Ectodermal cell (in vitro differentiated cells): ENCODE measurements around the gene TSPAN12.

ENCODE experiments used
- H3K27ac ChIP-seq: 2 replicates; pipeline ENCODE4 v1.7.0; 2013; ENCODE audit warnings: mild to moderate bottlenecking, low read depth, low read length; ENCODE audit not compliant: insufficient read depth, poor library complexity, severe bottlenecking
- H3K27me3 ChIP-seq: 2 replicates; pipeline ENCODE4 v1.7.0; 2013; ENCODE audit warnings: mild to moderate bottlenecking, low read length; ENCODE audit not compliant: insufficient read depth, control insufficient read depth, poor library complexity, severe bottlenecking
- H3K36me3 ChIP-seq: one replicate; pipeline ENCODE4 v1.7.0; 2013; ENCODE audit warnings: low read length; ENCODE audit not compliant: control insufficient read depth, insufficient read depth
- H3K4me1 ChIP-seq: one replicate; pipeline ENCODE4 v1.7.0; 2013; ENCODE audit warnings: low read length; ENCODE audit not compliant: control insufficient read depth, insufficient read depth
- H3K4me3 ChIP-seq: 2 replicates; pipeline ENCODE4 v1.7.0; 2013; ENCODE audit warnings: low read depth, low read length, control low read depth; ENCODE audit not compliant: insufficient read depth
- H3K9me3 ChIP-seq: 2 replicates; pipeline ENCODE4 v1.7.0; 2013; ENCODE audit warnings: mild to moderate bottlenecking, low read length, moderate library complexity; ENCODE audit not compliant: control insufficient read depth
- WGBS, 2 experiments: methylation state at CpG; one replicate each; pipeline ENCODE4 v1.1.7; 2013; ENCODE audit warnings: missing lambda C conversion rate in 2 of 2; 5-methylcytosine and 5-hydroxymethylcytosine counted together

The TSPAN12 gene

DNA sequence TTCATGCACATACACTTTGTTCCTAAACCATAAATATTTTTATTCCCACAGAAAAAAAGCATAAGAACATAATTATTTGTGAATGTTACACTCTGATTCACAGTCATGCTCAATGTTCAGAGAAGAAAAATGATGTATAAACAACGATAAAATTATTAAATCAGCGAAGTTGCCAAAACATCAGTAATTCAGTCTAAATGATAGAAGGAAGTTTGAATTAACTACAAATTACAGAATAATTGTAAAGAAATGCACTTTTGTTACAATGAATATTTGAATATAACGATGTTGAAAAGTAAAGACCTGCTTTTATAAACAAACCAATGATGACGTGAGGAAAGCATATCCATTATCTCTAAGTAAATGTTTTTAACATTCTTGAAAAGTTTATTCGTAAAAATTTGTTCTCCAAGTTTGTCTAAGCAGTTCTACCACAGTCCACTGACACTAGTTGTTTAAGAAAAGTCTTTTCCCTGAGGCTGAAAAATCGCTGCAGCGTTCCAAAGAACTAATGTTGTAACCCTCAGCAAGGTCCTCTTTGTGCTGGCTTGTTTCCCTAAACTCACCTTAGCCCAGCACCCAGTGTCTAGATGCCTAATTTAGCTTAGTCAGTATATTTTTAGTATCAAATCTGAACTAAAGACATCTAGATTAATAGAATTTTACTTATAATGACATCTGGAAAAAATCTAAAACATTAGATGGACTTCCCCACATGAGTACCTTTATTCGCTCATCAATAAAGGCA, 30.4 kb downstream of the TSPAN12 start:
- Histone ChIP-seq H3K27ac (no peak overlapping the region), H3K36me3 (peaks cover 3% of the 10 kb centered on the region), H3K9me3 (no peaks in the 10 kb centered on the region), H3K4me3 (no peak overlapping the region), H3K27me3 (no peaks in the 10 kb centered on the region), H3K4me1 (no peaks in the 10 kb centered on the region)
- 95% methylated on average over 6 to 8 of the region's 8 CpGs for WGBS, 2 experiments

DNA sequence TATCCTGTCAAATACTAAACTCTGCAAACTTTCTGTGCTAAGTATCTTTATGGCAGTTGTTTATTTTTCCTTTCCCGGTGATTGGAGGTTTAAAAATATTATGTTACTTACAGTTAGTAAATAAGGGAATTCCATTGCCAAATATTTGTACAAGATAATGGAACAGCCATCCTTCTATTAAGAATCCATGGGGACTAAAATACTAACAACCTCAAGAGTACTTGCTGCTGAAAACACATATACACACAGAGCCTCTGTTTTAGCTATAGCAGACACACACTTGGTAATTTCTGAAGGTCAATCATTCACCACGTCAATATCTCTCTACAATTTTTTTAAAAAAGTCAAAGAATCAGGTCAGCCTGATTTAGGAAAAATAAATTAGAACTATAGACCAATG, 32.4 kb downstream of the TSPAN12 start:
- no peak overlapping the region for H3K27ac ChIP-seq
- no peaks in the 10 kb centered on the region for H3K9me3 ChIP-seq
- H3K36me3 ChIP-seq, result no peaks in the 10 kb centered on the region
- no peaks in the 10 kb centered on the region for H3K27me3 ChIP-seq
- H3K4me3 ChIP-seq, result no peak overlapping the region
- WGBS, 2 experiments, result 80 to 92% methylated on average over 1 to 2 of the region's 2 CpGs
- no peaks in the 10 kb centered on the region for H3K4me1 ChIP-seq

DNA sequence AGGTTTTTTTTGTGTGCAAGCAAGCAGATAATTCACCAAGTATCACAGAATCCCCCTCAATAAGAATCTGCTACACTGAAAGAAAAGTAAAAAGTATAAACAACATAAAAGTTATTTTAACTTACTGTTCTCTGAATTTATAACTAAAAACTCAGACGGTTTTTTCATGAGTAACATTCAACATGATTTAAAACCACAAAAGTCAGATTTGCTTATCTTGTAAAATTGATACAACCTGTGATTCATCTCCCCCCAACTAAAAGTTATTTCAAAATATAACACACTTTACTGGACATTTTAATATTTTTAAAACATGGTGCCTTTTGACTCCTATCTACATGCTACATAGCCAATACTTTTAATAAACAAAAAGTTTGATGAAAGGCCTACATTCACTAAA, 32.8 kb downstream of the TSPAN12 start:
- Histone ChIP-seq H3K4me1 (no peaks in the 10 kb centered on the region), H3K27me3 (no peaks in the 10 kb centered on the region), H3K36me3 (no peaks in the 10 kb centered on the region), H3K4me3 (no peak overlapping the region), H3K27ac (no peak overlapping the region), H3K9me3 (no peaks in the 10 kb centered on the region)
- 95 to 100% methylated on average over 1 of the region's 1 CpG for WGBS, 2 experiments

DNA sequence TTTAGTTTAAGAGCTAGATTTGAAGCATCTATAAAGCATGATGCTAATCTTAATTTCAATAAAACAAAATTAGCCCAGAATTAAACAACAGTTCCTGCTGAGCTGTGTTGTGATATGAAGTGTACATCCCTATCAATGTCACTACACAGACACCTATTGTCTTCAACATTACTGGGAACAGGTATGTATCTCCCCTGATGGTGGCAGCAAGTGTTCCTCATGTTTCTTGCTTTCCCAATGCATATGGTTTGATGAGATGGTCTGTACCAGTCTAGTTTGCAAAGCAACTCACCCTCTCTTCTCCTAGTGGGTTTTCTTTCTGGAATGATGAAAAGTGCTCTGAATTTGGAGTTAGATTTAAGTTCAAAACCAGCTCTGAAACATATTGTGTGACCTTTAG, 38.1 kb downstream of the TSPAN12 start:
- H3K36me3 ChIP-seq, result no peaks in the 10 kb centered on the region
- H3K4me1 ChIP-seq, result no peaks in the 10 kb centered on the region
- no peak overlapping the region for H3K4me3 ChIP-seq
- no peaks in the 10 kb centered on the region for H3K9me3 ChIP-seq
- H3K27ac ChIP-seq, result no peak overlapping the region
- H3K27me3 ChIP-seq, result no peaks in the 10 kb centered on the region

DNA sequence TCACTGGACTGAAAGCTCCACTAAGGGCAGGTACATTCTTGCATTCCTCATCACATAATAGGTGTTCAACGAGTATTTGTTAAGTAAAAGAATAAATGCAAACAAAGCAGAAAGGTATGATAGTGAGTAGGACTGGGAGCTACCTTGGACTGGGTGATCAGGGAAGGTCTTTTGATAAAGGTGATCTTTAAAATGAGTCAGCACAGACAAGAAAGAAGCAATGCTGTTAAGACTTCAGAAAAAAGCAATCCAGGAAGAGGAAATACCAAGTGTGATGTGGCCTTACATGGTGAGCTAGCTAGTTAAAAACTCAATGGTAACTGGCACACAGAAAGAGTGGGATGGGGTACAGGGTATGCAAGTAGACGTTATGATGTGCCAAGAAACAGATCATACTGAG, 40.1 kb downstream of the TSPAN12 start:
- H3K9me3 ChIP-seq, result no peaks in the 10 kb centered on the region
- H3K4me3 ChIP-seq, result no peak overlapping the region
- H3K27me3 ChIP-seq, result no peaks in the 10 kb centered on the region
- no peaks in the 10 kb centered on the region for H3K36me3 ChIP-seq
- 90 to 96% methylated on average over 2 of the region's 2 CpGs for WGBS, 2 experiments
- H3K4me1 ChIP-seq, result no peaks in the 10 kb centered on the region
- no peak overlapping the region for H3K27ac ChIP-seq

DNA sequence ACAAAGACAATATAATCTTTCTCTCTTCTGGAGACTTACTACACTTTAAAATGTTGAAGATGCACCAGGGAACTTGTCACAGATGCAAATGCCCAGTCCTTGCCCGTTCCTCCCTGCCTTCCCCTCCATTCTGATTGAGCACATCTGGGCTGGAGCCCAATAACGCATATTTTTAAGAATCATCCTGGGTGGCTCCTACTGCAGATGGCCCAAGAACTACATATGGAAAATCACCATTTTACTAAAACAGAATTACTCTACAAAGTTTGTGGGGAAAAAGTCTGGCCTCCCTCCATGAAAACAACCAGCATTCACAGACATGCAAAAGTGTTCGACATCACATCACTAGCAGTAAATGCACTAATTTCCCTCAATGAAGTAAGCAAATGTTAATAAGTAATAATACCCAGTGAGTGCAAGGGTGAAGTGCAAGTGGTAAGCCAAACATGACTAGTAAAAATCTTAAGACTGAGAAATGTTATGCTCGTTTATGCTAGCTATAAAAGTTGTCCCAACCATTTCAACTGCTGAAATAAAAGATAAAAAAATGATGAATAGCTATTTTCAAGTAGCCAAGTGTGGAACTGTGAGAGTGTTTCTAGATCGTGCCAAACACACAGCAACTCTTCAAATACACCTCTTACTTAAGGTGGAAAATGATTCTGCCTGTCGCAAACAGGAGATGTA, 43.5 kb downstream of the TSPAN12 start:
- Histone ChIP-seq H3K4me3 (no peak overlapping the region), H3K27ac (no peak overlapping the region), H3K9me3 (no peaks in the 10 kb centered on the region), H3K4me1 (no peaks in the 10 kb centered on the region), H3K36me3 (no peaks in the 10 kb centered on the region), H3K27me3 (no peaks in the 10 kb centered on the region)
- WGBS, 2 experiments, result 90 to 94% methylated on average over 3 to 6 of the region's 6 CpGs

DNA sequence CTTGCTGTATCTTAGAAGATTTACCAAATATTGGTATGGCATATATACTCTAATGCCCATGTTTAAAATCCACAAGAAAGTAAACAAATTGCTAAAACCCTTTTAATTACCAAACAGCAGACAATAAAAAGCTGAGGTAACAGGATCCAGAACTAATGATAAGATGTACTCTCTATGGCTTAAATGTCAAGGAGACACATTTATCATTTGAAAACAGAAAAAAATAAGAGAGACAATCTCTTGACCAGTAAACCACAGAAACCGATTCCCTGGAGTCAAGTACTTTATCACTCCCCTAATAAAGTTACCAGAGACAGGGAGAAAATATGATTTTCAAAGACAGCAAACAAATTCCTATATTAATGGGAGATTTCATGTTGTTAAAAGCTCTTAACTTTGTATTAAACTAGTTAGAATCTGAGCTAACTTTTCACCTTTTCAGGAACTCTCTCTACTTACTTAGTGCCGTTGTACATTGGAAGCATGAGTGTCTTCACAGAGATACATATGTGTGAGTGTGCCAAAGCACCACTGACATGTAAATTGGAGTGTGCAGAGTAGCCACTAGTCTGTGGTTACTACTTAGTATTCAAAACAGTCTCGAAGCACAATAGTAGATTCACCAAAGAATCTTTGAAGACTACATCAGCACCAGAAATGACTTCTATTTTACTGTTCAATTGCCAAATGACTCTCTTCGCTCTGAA, 44.2 kb downstream of the TSPAN12 start:
- 92 to 96% methylated on average over 3 to 4 of the region's 4 CpGs for WGBS, 2 experiments
- Histone ChIP-seq H3K36me3 (no peaks in the 10 kb centered on the region), H3K4me3 (no peak overlapping the region), H3K9me3 (no peaks in the 10 kb centered on the region), H3K27me3 (no peaks in the 10 kb centered on the region), H3K4me1 (no peaks in the 10 kb centered on the region), H3K27ac (no peak overlapping the region)

DNA sequence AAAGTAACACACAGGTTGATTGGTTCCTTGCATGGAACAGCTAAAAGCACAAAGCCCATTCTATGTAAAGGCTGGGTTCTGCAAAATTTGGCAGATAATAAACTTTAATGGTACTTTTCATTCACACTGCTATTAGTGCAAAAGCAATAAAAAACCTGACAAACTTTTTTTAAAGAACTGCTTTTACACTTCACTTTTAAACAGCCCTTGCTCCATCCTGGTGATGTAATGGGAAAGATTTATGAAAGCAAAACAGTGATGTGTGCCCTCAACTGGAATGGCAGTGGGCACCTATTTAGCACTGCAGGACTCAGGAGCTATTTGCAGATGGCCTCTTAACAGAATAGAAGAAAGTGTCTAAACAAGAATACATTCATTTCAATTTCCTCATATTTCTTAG, 44.9 kb downstream of the TSPAN12 start:
- Histone ChIP-seq H3K4me1 (no peaks in the 10 kb centered on the region), H3K36me3 (no peaks in the 10 kb centered on the region), H3K9me3 (no peaks in the 10 kb centered on the region), H3K27me3 (no peaks in the 10 kb centered on the region), H3K4me3 (no peak overlapping the region), H3K27ac (no peak overlapping the region)

DNA sequence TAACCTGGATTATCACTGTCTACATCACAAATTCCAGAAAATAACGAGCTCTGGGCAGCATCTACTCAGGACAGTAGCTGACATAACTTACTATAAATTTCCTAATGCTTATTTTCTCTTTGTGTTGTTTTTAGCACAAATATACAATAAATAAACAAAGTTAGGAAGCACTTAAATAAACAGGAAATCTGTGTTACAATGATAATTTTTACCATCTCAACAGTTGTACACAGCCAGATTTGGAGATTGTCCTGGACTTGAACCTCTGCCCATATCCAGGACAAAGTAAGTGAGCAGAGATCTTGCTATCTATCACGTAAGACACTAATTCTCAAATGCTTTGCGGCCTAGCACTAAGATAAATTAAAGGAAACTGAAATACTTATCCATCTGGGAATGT, 48.7 kb downstream of the TSPAN12 start:
- 94 to 100% methylated on average over 3 of the region's 3 CpGs for WGBS, 2 experiments
- Histone ChIP-seq H3K4me1 (no peaks in the 10 kb centered on the region), H3K27me3 (no peaks in the 10 kb centered on the region), H3K36me3 (no peaks in the 10 kb centered on the region), H3K27ac (no peak overlapping the region), H3K9me3 (no peaks in the 10 kb centered on the region), H3K4me3 (no peak overlapping the region)

DNA sequence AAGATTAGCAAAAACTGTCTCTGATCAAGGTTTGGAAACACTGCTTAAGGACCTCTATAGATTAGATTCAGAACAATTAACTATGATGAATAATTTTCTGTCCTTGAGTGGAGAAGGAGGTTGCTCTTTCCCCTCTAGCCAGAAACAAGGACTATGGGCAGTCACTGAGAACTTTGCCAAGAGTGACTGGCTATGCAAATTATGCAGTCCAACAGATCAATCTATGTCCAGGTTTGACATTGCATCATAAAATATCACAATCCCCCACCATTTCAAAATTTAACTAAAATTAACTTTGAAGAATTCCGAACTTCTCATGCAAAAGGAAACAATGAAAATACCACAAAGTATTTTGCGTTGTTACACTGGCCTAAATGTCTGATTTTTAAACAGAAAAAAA, 50.6 kb downstream of the TSPAN12 start:
- Histone ChIP-seq H3K36me3 (no peaks in the 10 kb centered on the region), H3K27ac (no peak overlapping the region), H3K4me1 (no peaks in the 10 kb centered on the region), H3K9me3 (no peaks in the 10 kb centered on the region), H3K27me3 (no peaks in the 10 kb centered on the region), H3K4me3 (no peak overlapping the region)
- 93 to 100% methylated on average over 1 to 2 of the region's 2 CpGs for WGBS, 2 experiments
